ENCODE measurements around the gene CEP95. TPM values are rescaled to one million over a fixed set of nuclear protein-coding genes. Genes with fewer than 3 reads are reported as not detected.
"Not testable (repeated sequence)": the region's sequence is repeated elsewhere in the genome, so short reads cannot be mapped to it uniquely, and the experiment has no call there.

Gene CEP95
- total RNA-seq, 1 experiment from 2014 or later, result 34.2 TPM

- peaks cover 29% of the 10 kb centered on the region for H3K36me3 ChIP-seq
- no peaks in the 10 kb centered on the region for H3K27me3 ChIP-seq
- H3K27ac ChIP-seq, result no peak overlapping the region
- DNase-seq, result no peak
- no peaks in the 10 kb centered on the region for H3K4me1 ChIP-seq
- no peaks in the 10 kb centered on the region for H3K9me3 ChIP-seq (replicated peaks)
- H3K4me3 ChIP-seq, result no peak overlapping the region
These were observed 22.4 kb upstream of the CEP95 start for GRCh38 chr17:64484380-64484779.

- Histone ChIP-seq H3K27me3 (no peaks in the 10 kb centered on the region), H3K27ac (no peak overlapping the region), H3K9me3 (replicated peaks) (no peaks in the 10 kb centered on the region), H3K4me1 (no peaks in the 10 kb centered on the region), H3K4me3 (no peak overlapping the region), H3K36me3 (peaks cover 41% of the 10 kb centered on the region)
- DNase-seq, result no peak
These were observed 18.5 kb upstream of the CEP95 start for GRCh38 chr17:64488301-64488700.

GRCh38 chr17:64491034-64491860, 15.5 kb upstream of the CEP95 start:
- no peaks in the 10 kb centered on the region for H3K9me3 ChIP-seq (replicated peaks)
- peaks cover 41% of the 10 kb centered on the region for H3K36me3 ChIP-seq
- no peaks in the 10 kb centered on the region for H3K27me3 ChIP-seq
- H3K4me1 ChIP-seq, result no peaks in the 10 kb centered on the region
- no peak overlapping the region for H3K4me3 ChIP-seq
- peak; percentile 22 to 62 for DNase-seq
- H3K27ac ChIP-seq, result no peak overlapping the region

- Histone ChIP-seq H3K4me3 (no peak overlapping the region), H3K9me3 (replicated peaks) (no peaks in the 10 kb centered on the region), H3K36me3 (peaks cover 38% of the 10 kb centered on the region), H3K27me3 (no peaks in the 10 kb centered on the region), H3K4me1 (no peaks in the 10 kb centered on the region), H3K27ac (no peak overlapping the region)
- DNase-seq, result no peak
These were observed 14.8 kb upstream of the CEP95 start for GRCh38 chr17:64491994-64492393.

- H3K27ac ChIP-seq, result no peak overlapping the region
- no peaks in the 10 kb centered on the region for H3K27me3 ChIP-seq
- no peaks in the 10 kb centered on the region for H3K9me3 ChIP-seq (replicated peaks)
- H3K4me1 ChIP-seq, result no peaks in the 10 kb centered on the region
- H3K4me3 ChIP-seq, result no peak overlapping the region
- peaks cover 37% of the 10 kb centered on the region for H3K36me3 ChIP-seq
- no peak for DNase-seq
These were observed 14.2 kb upstream of the CEP95 start for GRCh38 chr17:64492481-64493109.

- DNase-seq, result no peak
- no peaks in the 10 kb centered on the region for H3K9me3 ChIP-seq (replicated peaks)
- H3K4me1 ChIP-seq, result 0 out of 2 replicates have a peak, but pooled peaks cover 6% of the 10 kb centered on the region
- H3K4me3 ChIP-seq, result no peak overlapping the region
- no peaks in the 10 kb centered on the region for H3K27me3 ChIP-seq
- H3K36me3 ChIP-seq, result peaks cover 47% of the 10 kb centered on the region
- no peak overlapping the region for H3K27ac ChIP-seq
These were observed 12.7 kb upstream of the CEP95 start for GRCh38 chr17:64494121-64494520.

GRCh38 chr17:64495300-64495699, 11.5 kb upstream of the CEP95 start:
- H3K27ac ChIP-seq; H3K4me1 ChIP-seq; DNase-seq; H3K4me3 ChIP-seq; H3K27me3 ChIP-seq; H3K9me3 ChIP-seq (replicated peaks): not testable (repeated sequence)
- peaks cover 55% of the 10 kb centered on the region for H3K36me3 ChIP-seq

GRCh38 chr17:64496348-64496785, 10.4 kb upstream of the CEP95 start:
- no peaks in the 10 kb centered on the region for H3K9me3 ChIP-seq (replicated peaks)
- H3K27me3 ChIP-seq, result no peaks in the 10 kb centered on the region
- H3K4me3 ChIP-seq, result peak overlapping the region; percentile 71
- H3K4me1 ChIP-seq, result peaks cover 6% of the 10 kb centered on the region; the same call in 1 of the 2 replicates
- H3K36me3 ChIP-seq, result peaks cover 55% of the 10 kb centered on the region
- peak; percentile 29 to 60 for DNase-seq
- peak overlapping the region; percentile 91 for H3K27ac ChIP-seq

- H3K27me3 ChIP-seq, result no peaks in the 10 kb centered on the region
- DNase-seq, result peak; percentile 94
- H3K4me1 ChIP-seq, result peaks cover 6% of the 10 kb centered on the region; the same call in 1 of the 2 replicates
- peak within 1 kb of the TSS; percentile 91 for H3K27ac ChIP-seq
- peaks cover 56% of the 10 kb centered on the region for H3K36me3 ChIP-seq
- H3K4me3 ChIP-seq, result peak within 1 kb of the TSS; percentile 71
- no peaks in the 10 kb centered on the region for H3K9me3 ChIP-seq (replicated peaks)
These were observed 9.8 kb upstream of the CEP95 start, which contains the start of gene POLG2 for GRCh38 chr17:64496786-64497564. Gene POLG2, minus strand, starts transcription at chr17:64497054. Its CDS starts 86 bp downstream, at chr17:64496968.

- Histone ChIP-seq H3K9me3 (replicated peaks) (no peaks in the 10 kb centered on the region), H3K27me3 (no peaks in the 10 kb centered on the region), H3K27ac (peak overlapping the region; percentile 91), H3K4me1 (peaks cover 6% of the 10 kb centered on the region; the same call in 1 of the 2 replicates), H3K36me3 (peaks cover 56% of the 10 kb centered on the region), H3K4me3 (peak overlapping the region; percentile 71)
- DNase-seq, result no peak
These were observed 9.2 kb upstream of the CEP95 start for GRCh38 chr17:64497565-64498035.

- H3K27me3 ChIP-seq, result no peaks in the 10 kb centered on the region
- H3K4me1 ChIP-seq, result peaks cover 9% of the 10 kb centered on the region; the same call in 1 of the 2 replicates
- DNase-seq, result peak in 1 of 2 experiments; percentile 19
- no peaks in the 10 kb centered on the region for H3K9me3 ChIP-seq (replicated peaks)
- peaks cover 59% of the 10 kb centered on the region for H3K36me3 ChIP-seq
- H3K4me3 ChIP-seq, result no peak overlapping the region
- no peak overlapping the region for H3K27ac ChIP-seq
These were observed 8.2 kb upstream of the CEP95 start for GRCh38 chr17:64498308-64499203.

- H3K27ac ChIP-seq, result no peak overlapping the region
- no peak for DNase-seq
These were observed 6.8 kb upstream of the CEP95 start for GRCh38 chr17:64499805-64500486.

GRCh38 chr17:64500487-64500859, 6.3 kb upstream of the CEP95 start:
- Histone ChIP-seq H3K27ac (no peak overlapping the region), H3K36me3 (peaks cover 77% of the 10 kb centered on the region), H3K4me1 (peaks cover 19% of the 10 kb centered on the region), H3K9me3 (replicated peaks) (no peaks in the 10 kb centered on the region), H3K27me3 (no peaks in the 10 kb centered on the region), H3K4me3 (no peak overlapping the region)
- DNase-seq, result no peak

More at GRCh38 chr17:64499805-64500486, 6.8 kb upstream of the CEP95 start:
- no peaks in the 10 kb centered on the region for H3K9me3 ChIP-seq (replicated peaks)
- H3K4me1 ChIP-seq, result peaks cover 19% of the 10 kb centered on the region
- H3K27me3 ChIP-seq, result no peaks in the 10 kb centered on the region
- peaks cover 73% of the 10 kb centered on the region for H3K36me3 ChIP-seq
- H3K4me3 ChIP-seq, result no peak overlapping the region
